Activated gamma-delta T cell treated with Interleukin-2 at 50 U/mL for 16 hours (primary cell): ENCODE data around the gene MCOLN3.
"Not testable (repeated sequence)": the region's sequence is repeated elsewhere in the genome, so short reads cannot be mapped to it uniquely, and the experiment has no call there.

Experiments
- DNase-seq: peaks from one replicate; pipeline ENCODE4 v3.0.0-alpha.2; 2020

Gene MCOLN3

DNA sequence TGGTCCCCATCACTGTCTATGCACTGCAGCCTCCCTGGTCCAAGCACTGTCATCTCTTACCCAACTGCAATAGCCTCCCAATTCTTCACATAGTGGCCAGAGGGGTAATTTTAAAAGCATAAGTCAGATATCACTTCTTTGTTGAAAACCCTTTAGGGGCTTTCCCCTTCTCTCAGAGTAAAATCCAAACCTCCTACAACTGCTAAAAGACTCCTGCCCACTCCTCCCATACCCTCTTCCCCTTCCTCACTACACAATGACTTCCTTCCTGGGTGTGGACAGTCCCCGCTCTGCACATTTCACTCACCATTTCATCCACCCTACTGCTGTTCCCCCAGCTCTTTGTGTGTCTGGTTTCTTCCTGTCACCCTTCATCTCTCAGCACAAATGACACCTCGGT, 59.7 kb downstream of the MCOLN3 start:
- no peak for DNase-seq

DNA sequence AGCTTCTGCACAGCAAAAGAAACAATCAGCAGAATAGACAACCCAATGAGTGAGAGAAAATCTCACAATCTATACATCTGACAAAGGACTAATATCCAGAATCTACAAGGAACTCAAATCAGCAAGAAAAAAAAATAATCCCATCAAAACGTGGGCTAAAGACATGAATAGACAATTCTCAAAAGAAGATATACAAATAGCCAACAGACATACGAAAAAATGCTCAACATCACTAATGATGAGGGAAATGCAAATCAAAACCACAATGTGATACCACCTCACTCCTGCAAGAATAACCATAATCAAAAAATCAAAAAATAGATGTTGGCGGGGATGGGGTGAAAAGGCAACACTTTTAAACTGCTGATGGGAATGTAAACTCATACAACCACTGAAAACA, 61.7 kb downstream of the MCOLN3 start:
- DNase-seq: not testable (repeated sequence)

DNA sequence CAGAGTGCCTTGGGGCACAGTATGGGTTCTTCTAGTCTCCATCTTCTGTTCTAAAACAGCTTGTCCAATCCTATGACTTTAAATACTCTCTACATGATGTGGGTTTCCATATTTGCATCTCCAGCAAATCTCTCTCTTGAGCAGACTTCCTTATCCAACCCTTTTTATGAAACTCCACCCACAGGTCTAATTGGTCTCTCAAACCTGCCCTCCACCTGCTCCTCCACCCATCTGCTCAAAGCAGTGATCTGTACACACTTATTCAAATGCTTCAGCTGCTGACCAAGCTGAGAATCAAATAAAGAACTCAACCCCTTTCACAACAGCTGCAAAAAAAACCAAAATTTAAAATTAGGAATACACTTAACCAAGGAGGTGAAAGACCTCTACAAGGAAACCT, 62.9 kb downstream of the MCOLN3 start:
- DNase-seq: no peak

DNA sequence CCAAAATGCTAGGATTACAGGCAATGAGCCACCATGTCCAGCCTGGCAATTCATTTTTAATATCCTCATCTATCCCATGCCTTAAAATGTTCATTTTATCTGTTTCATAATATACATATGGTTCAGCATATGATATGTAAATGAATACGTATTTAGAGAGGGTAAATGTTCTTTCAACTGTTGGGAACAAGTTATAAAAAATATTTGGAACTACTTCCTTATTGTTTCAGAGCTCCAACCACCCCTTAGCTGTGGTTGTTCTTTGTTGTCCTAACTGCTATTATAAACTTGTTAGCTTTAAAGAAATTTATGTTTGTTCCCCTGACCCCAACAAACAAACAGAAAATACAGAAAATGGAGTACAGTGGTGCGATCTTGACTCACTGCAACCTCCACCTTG, 65.9 kb downstream of the MCOLN3 start:
- no peak for DNase-seq

DNA sequence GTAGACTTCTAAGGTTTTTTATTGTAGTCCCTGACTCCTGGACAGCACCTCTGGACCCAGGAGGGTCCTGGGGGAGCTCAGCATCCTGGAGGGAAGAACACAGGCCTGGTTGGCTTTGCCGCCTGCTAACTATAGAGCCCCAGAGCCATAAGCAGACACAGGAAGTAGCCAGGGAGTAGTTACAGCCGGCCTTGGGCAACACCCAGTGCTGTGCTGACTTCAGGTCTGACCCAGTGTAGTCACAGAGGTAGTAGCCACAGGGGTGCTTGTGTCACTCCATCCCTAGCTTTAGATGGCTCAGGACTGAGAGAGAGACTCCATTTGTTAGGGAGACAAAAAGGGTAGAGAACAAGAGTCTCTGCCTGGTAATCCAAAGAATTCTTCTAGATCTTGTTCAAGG, 73.3 kb downstream of the MCOLN3 start:
- no peak for DNase-seq

DNA sequence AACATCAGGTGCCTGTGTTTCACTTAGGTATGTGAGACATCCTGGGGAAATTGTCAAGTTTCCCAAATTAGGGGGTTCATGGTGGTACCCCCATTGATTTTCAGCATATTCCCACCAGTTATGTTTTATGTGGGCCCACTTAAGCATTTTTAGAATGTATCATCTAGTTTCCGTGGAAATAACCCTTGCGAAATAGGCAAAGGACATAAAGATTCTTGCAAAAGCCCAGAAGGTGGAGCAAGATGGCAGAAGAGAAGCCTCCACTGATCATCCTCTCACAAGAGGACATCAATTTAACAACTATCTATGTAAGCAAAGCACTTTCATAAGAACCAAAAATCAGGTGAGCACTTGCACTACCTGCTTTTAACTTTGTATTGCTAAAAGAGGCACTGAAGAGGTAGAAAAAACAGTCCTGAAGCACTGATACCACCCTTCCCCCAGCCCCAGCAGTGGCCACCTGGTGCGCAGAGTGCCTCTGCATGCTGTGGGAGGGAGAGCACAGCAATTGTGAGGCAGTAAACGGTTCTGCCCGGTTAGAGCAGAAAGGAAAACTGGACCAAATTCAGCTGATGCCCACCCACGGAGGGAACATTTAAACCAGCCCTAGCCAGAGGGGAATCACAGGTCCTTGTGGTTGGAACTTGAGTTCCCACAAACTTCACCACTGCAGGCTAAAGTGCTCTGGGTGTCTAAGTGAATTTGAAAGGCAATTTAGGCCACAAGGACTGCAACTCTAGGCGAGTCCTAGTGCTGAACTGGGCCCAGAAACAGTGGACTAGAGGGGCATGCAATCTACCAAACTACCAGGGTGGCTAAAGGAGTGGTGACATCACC, 74.6 kb downstream of the MCOLN3 start:
- DNase-seq: no peak

DNA sequence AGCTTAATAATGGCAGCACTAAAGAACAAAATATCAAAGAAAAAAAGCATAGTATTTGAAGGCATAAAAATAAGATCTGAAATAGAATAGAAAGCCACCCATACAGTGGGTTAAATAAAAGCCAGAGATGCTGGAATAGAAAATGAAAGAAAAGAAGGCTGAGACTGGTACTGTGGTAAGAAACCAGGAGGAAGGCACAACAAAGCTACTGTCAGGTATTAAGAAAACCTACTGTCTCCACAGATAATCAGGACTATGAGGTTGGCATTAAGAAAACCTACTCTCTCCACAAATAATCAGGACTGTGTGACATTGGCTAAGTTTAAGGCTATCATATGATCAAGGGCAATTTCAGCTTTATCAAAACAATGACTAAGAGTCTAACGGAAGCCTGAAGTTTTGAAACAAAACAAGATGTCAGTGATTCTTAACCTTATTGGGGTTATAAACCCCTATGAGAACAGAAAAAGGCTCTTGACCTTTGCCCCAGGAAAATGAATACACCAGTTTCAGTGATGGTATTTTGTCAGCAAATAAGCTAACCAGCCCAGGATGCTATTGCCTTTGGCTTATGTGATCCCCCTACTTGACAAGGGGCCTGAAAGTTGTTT, 75.8 kb downstream of the MCOLN3 start:
- DNase-seq: no peak

DNA sequence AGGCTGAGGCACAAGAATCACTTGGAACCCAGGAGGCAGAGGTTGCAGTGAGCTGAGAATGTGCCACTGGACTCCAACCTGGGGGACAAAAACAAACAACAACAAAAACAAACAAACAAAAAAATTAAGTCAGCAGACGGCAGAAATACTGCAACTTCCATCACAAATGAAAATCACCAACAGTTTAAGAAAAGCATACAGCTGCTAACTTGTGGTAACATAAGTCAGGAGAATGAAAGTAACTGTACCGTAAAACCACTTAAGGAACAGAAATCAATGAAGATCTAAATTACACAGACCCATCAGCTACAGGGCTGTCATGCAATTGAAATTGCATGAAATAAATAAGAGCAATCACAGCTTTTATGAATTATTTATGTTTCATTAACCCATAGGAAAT, 76.3 kb downstream of the MCOLN3 start:
- DNase-seq: no peak

DNA sequence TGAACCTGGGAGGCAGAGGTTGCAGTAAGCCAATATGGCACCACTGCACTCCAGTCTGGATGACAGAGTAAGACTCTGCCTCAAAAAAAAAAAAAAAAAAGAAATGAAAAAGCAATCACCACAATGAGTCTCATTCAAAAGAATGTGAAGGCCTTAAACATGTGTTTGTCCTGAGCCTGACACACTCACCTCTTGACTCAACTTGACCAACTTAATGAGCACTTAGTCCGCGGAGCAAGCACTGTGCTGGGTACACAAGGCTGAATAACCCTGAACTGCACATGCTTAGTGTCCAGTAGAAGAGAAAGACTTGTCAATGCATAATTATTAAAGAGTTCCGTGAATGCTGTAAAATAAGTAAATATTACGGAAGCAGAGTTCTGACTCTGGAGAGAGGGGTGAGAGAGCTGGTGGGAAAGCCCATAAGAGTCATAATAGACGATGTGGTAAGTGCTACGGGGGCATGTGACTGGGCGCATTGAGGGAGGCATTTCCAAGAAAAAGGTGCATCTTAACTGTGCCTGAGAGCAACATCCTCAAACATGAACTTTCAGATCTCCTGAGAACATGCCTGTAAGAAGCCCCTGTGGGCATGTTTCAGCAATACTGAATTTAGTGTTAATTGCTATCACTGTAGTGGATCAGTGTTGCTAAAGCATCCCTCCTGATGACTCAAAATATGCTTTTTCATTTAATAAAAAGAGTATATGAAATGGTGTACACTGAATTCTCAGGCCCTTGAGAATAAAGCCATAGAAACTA, 78.6 kb downstream of the MCOLN3 start:
- no peak for DNase-seq

DNA sequence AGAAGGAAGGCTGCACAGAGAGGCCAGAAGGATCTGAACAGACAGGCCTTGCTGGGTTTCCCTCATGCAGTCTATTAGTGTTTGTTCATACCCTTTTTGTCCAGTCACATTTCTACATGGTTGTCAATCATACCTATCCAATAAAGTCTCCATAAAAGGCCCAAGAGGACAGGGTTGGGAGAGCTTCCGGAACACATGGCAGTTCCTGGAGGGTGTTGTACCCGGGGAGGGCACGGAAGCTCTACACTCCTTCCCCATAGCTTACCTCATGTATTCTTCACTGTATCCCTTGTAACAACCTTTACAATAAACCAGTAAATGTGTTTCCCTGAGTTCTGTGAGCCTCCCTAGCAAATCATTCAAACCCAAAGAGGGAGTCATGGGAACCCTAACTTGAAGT, 79.4 kb downstream of the MCOLN3 start:
- no peak for DNase-seq

DNA sequence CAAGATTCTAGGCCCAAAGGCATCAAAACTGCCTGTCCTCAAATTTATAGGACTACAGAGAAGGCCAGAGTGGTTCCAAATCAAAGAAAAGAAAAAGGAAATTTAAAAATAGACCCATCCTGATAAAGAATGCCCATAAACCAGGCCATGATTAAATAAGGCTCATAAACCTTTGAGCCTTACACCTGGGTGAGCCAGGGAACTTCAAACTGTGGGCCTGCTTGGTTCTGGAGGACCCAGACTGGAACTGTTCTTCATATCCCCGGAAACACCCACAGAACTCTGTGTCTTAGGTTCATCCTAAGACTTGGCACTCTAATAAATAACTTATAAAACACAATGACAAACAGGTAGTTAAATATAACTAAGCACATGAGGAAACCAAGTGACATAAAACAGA, 80.2 kb downstream of the MCOLN3 start:
- no peak for DNase-seq
